GM12875 (cell line): Measurements from ENCODE around the gene NOTCH3.

Experiments
- H3K4me3 ChIP-seq: one replicate; pipeline ENCODE4 v1.5.1; 2011; ENCODE audit warnings: low read depth, low read length, control low read depth
- TF ChIP-seq, protein P1 (sequence below): IDR thresholded peaks from 2 replicates; pipeline ENCODE4 v1.5.1; 2011; ENCODE audit warnings: low read depth, mild to moderate bottlenecking, control low read depth, inconsistent platforms, low read length, moderate library complexity, borderline replicate concordance; ENCODE audit not compliant: insufficient read depth

NOTCH3 gene

DNA sequence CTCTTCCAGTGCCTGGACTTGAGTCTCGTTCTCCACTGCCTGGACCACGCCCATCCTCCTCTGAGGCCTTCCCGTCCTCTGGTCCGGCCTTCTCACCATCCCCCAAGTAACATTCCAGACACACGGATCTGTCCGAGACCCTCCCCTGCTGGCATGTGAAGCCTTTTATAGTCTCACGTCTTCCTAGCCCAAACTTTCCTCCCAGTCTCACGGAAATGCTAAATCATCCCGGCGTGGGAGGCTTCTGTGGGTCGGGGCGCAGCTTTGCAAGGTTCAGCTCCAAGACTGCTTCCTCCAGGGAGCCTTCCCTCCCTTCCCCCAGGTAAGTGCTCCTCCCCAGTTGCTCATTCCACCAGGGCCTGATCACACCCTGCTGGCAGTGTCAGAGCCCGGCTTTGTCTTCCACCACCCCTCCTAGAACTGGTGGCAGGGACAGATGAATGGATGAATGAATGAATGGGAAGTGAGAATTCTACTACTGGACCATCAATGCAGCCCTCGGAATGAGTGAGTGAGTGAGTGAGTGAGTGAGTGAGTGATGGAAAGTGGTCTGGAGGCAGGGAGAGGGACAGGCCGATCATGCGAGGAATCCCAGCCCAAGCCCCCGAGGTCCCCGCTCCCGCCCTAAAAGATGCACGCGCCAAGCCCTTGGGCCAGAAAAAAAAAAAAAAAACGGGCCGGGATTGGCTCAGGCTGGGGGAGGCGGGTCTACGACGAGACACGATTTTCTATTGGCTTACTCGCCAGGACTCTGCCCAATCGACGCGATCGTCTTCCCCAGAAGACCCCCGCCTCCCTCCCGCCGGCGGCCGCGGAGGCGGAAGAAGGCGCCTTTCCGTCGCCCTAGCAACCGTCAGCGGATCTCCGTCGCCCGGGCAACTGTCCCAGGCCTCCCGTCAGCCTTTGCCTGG lies 22.2 kb upstream of the NOTCH3 start:
- TF ChIP-seq, protein P1, sequence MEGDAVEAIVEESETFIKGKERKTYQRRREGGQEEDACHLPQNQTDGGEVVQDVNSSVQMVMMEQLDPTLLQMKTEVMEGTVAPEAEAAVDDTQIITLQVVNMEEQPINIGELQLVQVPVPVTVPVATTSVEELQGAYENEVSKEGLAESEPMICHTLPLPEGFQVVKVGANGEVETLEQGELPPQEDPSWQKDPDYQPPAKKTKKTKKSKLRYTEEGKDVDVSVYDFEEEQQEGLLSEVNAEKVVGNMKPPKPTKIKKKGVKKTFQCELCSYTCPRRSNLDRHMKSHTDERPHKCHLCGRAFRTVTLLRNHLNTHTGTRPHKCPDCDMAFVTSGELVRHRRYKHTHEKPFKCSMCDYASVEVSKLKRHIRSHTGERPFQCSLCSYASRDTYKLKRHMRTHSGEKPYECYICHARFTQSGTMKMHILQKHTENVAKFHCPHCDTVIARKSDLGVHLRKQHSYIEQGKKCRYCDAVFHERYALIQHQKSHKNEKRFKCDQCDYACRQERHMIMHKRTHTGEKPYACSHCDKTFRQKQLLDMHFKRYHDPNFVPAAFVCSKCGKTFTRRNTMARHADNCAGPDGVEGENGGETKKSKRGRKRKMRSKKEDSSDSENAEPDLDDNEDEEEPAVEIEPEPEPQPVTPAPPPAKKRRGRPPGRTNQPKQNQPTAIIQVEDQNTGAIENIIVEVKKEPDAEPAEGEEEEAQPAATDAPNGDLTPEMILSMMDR = no peak
- H3K4me3 ChIP-seq = peak overlapping the region; percentile 62

DNA sequence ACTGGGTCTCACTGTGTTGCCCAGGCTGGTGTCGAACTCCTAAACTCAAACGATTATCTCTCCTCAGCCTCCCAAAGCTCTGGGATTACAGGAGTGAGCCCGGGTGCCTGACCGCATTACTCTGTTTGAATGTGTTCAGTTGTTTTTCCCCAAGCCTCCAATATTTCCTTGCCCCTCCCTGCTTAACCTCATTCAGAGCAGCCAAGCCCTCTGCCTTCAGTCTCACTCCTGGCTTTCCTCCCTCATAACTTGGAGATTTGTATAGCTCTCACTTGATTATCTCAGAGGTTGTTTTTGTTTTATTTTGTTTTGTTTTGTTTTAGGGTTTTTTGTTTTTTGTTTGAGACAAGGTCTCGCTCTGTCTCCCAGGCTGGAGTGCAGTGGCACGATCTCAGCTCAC lies 20.0 kb upstream of the NOTCH3 start:
- no peak overlapping the region for H3K4me3 ChIP-seq
- TF ChIP-seq, protein P1 = no peak

DNA sequence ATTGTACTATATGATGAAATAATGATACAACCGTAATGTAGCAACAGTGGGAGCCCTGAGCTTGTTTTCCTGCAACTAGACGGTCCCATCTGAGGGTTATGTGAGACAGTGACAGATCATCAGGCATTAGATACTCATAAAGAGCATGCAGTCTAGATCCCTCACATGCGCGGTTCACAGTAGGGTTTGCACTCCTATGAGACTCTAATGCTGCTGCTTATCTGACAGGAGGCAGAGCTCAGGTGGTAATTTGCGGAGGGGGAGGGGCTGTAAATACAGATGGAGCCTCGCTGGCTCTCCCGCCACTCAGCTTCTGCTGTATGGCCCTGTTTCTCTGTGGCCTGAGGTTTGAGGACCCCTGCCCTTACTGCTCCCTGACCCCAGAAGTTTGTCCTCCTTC lies 17.7 kb upstream of the NOTCH3 start:
- TF ChIP-seq, protein P1 = no peak
- H3K4me3 ChIP-seq = no peak overlapping the region

DNA sequence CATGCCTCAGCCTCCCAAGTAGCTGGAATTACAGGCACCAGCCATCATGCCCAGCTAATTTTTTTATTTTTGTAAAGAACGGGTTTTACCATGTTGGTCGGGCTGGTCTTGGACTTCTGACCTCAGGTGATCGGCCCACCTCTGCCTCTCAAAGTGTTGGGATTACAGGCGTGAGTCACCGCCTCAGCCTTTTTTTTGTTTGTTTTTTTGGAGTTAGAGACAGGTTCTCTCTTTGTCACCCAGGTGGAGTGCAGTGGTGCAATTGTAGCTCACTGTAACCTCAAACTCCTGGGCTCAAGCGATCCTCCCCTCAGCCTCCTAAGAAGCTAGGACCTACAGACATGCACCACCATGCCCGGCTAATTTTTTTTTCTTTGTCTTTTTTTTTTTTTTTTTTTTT lies 15.6 kb upstream of the NOTCH3 start:
- TF ChIP-seq, protein P1 = no peak
- no peak overlapping the region for H3K4me3 ChIP-seq

DNA sequence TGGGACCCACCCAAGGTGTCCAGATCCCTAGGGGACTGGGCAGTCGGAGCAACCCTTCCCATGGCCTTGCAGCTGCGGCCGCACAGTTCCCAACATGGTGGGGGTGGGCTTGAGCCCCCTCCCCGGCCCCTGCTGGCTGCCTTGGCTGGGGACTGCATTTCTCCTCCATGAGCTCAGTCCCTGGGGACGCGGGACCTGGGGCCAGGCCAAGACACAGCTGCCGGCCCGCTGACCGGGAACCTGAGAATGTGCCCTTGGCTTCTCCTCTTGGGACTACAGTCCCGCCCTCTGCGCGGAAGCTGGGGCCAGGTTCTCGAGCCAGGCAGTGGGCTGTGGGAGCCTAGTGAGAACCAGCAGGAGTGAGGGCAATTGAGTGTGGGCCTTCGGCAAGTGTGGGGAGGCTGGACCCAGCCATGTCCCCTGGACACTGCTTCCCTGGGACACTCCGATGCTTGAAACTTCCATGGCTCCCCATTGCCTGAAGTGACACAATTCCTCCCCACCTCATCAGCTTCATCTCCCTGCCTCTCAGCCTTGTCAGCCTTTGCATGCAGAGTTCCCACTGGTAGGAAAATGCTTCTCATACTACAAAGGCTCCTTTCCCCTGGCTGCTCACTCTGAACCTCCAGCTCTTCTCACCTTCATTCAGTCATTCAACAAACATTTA lies 13.1 kb upstream of the NOTCH3 start:
- H3K4me3 ChIP-seq = no peak overlapping the region
- TF ChIP-seq, protein P1 = no peak

DNA sequence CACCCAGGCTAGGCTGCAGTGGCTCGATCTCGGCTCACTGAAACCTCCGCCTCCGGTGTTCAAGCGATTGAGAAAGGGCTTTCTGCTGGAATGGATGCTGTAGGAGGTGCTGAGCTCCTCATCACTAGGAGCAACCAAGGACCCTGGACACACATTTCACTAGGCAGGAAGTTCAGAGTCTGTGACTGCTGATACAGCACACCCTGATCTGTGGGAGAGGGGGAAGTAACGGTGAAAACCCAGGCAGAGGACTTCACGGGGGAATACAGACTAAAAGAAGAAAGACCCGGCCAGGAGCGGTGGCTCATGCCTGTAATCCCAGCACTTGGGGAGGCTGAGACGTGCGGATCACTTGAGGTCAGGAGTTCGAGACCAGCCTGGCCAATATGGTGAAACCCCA lies 11.9 kb upstream of the NOTCH3 start:
- TF ChIP-seq, protein P1 = no peak
- no peak overlapping the region for H3K4me3 ChIP-seq

DNA sequence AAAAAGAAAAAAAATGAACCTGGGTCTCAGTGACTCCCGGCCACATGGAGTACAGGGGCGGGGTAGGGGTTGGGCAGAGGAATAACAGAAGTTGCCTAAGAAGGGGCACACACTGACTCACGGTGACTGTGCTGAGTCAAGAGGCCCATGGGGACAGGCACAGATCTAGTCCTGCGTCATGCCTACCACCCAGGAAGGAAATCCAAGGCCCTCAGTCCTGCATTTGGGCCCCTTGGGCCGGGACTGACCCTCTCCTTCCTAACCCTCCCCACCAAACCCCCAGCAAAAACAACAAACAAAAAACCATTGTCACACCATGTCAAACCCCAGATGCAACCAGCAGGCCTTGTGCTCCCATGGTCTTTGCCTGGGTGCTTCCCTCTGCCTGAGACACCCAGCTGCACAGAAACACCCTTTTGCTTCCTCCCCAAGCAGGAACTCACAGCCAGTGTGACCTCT lies 9.6 kb upstream of the NOTCH3 start:
- H3K4me3 ChIP-seq = no peak overlapping the region
- TF ChIP-seq, protein P1 = no peak
